Trophoblast cell (in vitro differentiated cells and primary cell): ENCODE data around the gene THADA.

Experiments
- DNase-seq, 2 donors: peaks; one replicate each; pipeline ENCODE4 v3.0.0-alpha.2; 2016
- H2AFZ ChIP-seq: 2 replicates; pipeline ENCODE4 v1.6.1; 2013; ENCODE audit warnings: low read length, moderate library complexity, mild to moderate bottlenecking; ENCODE audit not compliant: insufficient read depth, poor library complexity
- H2AK5ac ChIP-seq: 2 replicates; pipeline ENCODE4 v1.6.1; 2013; ENCODE audit warnings: mild to moderate bottlenecking, low read length
- H2BK120ac ChIP-seq: 2 replicates; pipeline ENCODE4 v1.6.1; 2013; ENCODE audit warnings: low read length, mild to moderate bottlenecking, moderate library complexity; ENCODE audit not compliant: insufficient read depth, poor library complexity
- H2BK12ac ChIP-seq: 2 replicates; pipeline ENCODE4 v1.6.1; 2013; ENCODE audit warnings: mild to moderate bottlenecking, low read length, moderate library complexity
- H2BK5ac ChIP-seq: 2 replicates; pipeline ENCODE4 v1.6.1; 2013; ENCODE audit warnings: low read length, low read depth, moderate library complexity, mild to moderate bottlenecking; ENCODE audit not compliant: poor library complexity
- H3K14ac ChIP-seq: 2 replicates; pipeline ENCODE4 v1.6.1; 2013; ENCODE audit warnings: mild to moderate bottlenecking, low read length
- H3K18ac ChIP-seq: 2 replicates; pipeline ENCODE4 v1.6.1; 2013; ENCODE audit warnings: mild to moderate bottlenecking, low read length
- H3K23ac ChIP-seq: 2 replicates; pipeline ENCODE4 v1.6.1; 2013; ENCODE audit warnings: low read length
- H3K27ac ChIP-seq: 2 replicates; pipeline ENCODE4 v1.5.1; 2013; ENCODE audit warnings: low read depth, mild to moderate bottlenecking, inconsistent platforms, low read length, moderate library complexity
- H3K27me3 ChIP-seq: 2 replicates; pipeline ENCODE4 v1.6.1; 2013; ENCODE audit warnings: inconsistent platforms, mild to moderate bottlenecking, low read length, moderate library complexity; ENCODE audit not compliant: insufficient read depth
- H3K36me3 ChIP-seq, 2 experiments: 1 replicate in 1 of 2; 2 replicates in 1 of 2; pipeline ENCODE4 v1.6.1; 2013; ENCODE audit warnings: low read length in 2 of 2, mild to moderate bottlenecking in 2 of 2, moderate library complexity in 1 of 2; ENCODE audit not compliant: insufficient read depth in 2 of 2, control insufficient read depth in 1 of 2
- H3K4ac ChIP-seq: 2 replicates; pipeline ENCODE4 v1.6.1; 2013; ENCODE audit warnings: low read depth, mild to moderate bottlenecking, low read length, moderate library complexity
- H3K4me1 ChIP-seq, 2 experiments: 1 replicate in 1 of 2; 2 replicates in 1 of 2; pipeline ENCODE4 v1.6.1; 2013; ENCODE audit warnings: low read length in 2 of 2, mild to moderate bottlenecking in 2 of 2, moderate library complexity in 1 of 2; ENCODE audit not compliant: insufficient read depth in 2 of 2, control insufficient read depth in 1 of 2
- H3K4me2 ChIP-seq: 2 replicates; pipeline ENCODE4 v1.6.1; 2013; ENCODE audit warnings: inconsistent platforms, mild to moderate bottlenecking, low read length, moderate library complexity
- H3K4me3 ChIP-seq: 2 replicates; pipeline ENCODE4 v1.5.1; 2013; ENCODE audit warnings: mild to moderate bottlenecking, low read depth, low read length, inconsistent platforms
- H3K79me1 ChIP-seq: one replicate; pipeline ENCODE4 v1.6.1; 2013; ENCODE audit warnings: low read length
- H3K79me2 ChIP-seq: 2 replicates; pipeline ENCODE4 v1.6.1; 2013; ENCODE audit warnings: low read length, mild to moderate bottlenecking; ENCODE audit not compliant: control insufficient read depth, insufficient read depth, poor library complexity
- H3K9ac ChIP-seq: 2 replicates; pipeline ENCODE4 v1.6.1; 2013; ENCODE audit warnings: mild to moderate bottlenecking, low read length
- H3K9me3 ChIP-seq: 2 replicates; pipeline ENCODE4 v1.6.1; 2013; ENCODE audit warnings: low read depth, mild to moderate bottlenecking, control low read depth, inconsistent platforms, low read length; ENCODE audit not compliant: insufficient read depth
- H4K12ac ChIP-seq: 2 replicates; pipeline ENCODE4 v1.6.1; 2013; ENCODE audit warnings: low read depth, mild to moderate bottlenecking, low read length, moderate library complexity
- H4K8ac ChIP-seq: 2 replicates; pipeline ENCODE4 v1.6.1; 2013; ENCODE audit warnings: low read depth, mild to moderate bottlenecking, low read length, moderate library complexity
- H4K91ac ChIP-seq: one replicate; pipeline ENCODE4 v1.6.1; 2013; ENCODE audit warnings: low read depth, mild to moderate bottlenecking, low read length, moderate library complexity
- WGBS: extraction: QIAGEN DNeasy Blood & Tissue Kit; methylation state at CpG from one replicate; pipeline ENCODE4 v1.1.7; 2013; ENCODE audit warnings: missing lambda C conversion rate; ENCODE audit not compliant: insufficient read length, insufficient coverage; ENCODE audit errors: extremely low coverage; 5-methylcytosine and 5-hydroxymethylcytosine counted together

Gene THADA

GRCh38 chr2:43196768-43197587 is 398.9 kb downstream of the THADA start:
- H4K91ac ChIP-seq, result no peak overlapping the region
- no peaks in the 10 kb centered on the region for H3K36me3 ChIP-seq
- H3K14ac ChIP-seq, result no peak overlapping the region
- H3K4me3 ChIP-seq, result no peak overlapping the region
- peak overlapping the region; percentile 1 for H2BK12ac ChIP-seq
- peak overlapping the region; percentile 9 for H2AK5ac ChIP-seq
- no peak overlapping the region for H3K23ac ChIP-seq
- peaks cover 2% of the 10 kb centered on the region for H3K79me2 ChIP-seq
- H2AFZ ChIP-seq, result no peak overlapping the region
- H2BK5ac ChIP-seq, result no peak overlapping the region
- H3K9me3 ChIP-seq, result no peaks in the 10 kb centered on the region
- H3K4me1 ChIP-seq, result peaks cover 27 to 29% of the 10 kb centered on the region in 2 experiments
- no peak overlapping the region for H3K4ac ChIP-seq
- H3K27me3 ChIP-seq, result no peaks in the 10 kb centered on the region
- H3K9ac ChIP-seq, result no peak overlapping the region
- no peak overlapping the region for H4K8ac ChIP-seq
- no CpG with 5 or more reads among the region's 12 CpGs for WGBS
- H4K12ac ChIP-seq, result no peak overlapping the region
- DNase-seq, result no peak
- H3K27ac ChIP-seq, result no peak overlapping the region
- peak overlapping the region; percentile 7 for H3K18ac ChIP-seq
- H3K79me1 ChIP-seq, result peaks cover 23% of the 10 kb centered on the region
- no peak overlapping the region for H3K4me2 ChIP-seq
- no peak overlapping the region for H2BK120ac ChIP-seq

- Histone ChIP-seq H3K4me3 (no peak overlapping the region), H3K14ac (peak overlapping the region; percentile 71), H3K9ac (no peak overlapping the region), H4K12ac (no peak overlapping the region), H3K23ac (no peak overlapping the region), H3K9me3 (no peaks in the 10 kb centered on the region), H2BK5ac (peak overlapping the region; percentile 23), H3K4ac (no peak overlapping the region), H3K79me2 (peaks cover 2% of the 10 kb centered on the region), H3K27ac (no peak overlapping the region), H3K4me1 (peaks cover 16 to 17% of the 10 kb centered on the region in 2 experiments), H4K91ac (peak overlapping the region; percentile 42), H3K36me3 (no peaks in the 10 kb centered on the region), H3K4me2 (no peak overlapping the region), H2AK5ac (peak overlapping the region; percentile 50), H3K79me1 (peaks cover 9% of the 10 kb centered on the region), H2BK12ac (peak overlapping the region; percentile 3), H4K8ac (no peak overlapping the region), H3K27me3 (no peaks in the 10 kb centered on the region), H2BK120ac (peak overlapping the region; percentile 41), H2AFZ (no peak overlapping the region), H3K18ac (peak overlapping the region; percentile 33)
- WGBS, result no CpG with 5 or more reads among the region's 13 CpGs
- DNase-seq, result no peak
These were observed 401.5 kb downstream of the THADA start for GRCh38 chr2:43194121-43194869.

GRCh38 chr2:43193652-43194120 is 402.2 kb downstream of the THADA start:
- no peak for DNase-seq
- Histone ChIP-seq H3K27me3 (no peaks in the 10 kb centered on the region), H4K91ac (peak overlapping the region; percentile 26), H3K23ac (no peak overlapping the region), H3K27ac (no peak overlapping the region), H2BK120ac (peak overlapping the region; percentile 37), H3K9ac (no peak overlapping the region), H3K36me3 (no peaks in the 10 kb centered on the region), H3K4me2 (no peak overlapping the region), H3K4ac (no peak overlapping the region), H2BK5ac (no peak overlapping the region), H3K14ac (peak overlapping the region; percentile 68), H3K9me3 (no peaks in the 10 kb centered on the region), H3K4me1 (peaks cover 16 to 17% of the 10 kb centered on the region in 2 experiments), H3K79me1 (peaks cover 9% of the 10 kb centered on the region), H4K8ac (no peak overlapping the region), H2BK12ac (no peak overlapping the region), H3K18ac (no peak overlapping the region), H4K12ac (no peak overlapping the region), H3K4me3 (no peak overlapping the region), H3K79me2 (peaks cover 2% of the 10 kb centered on the region), H2AK5ac (peak overlapping the region; percentile 50), H2AFZ (no peak overlapping the region)
- WGBS, result no CpG with 5 or more reads among the region's 4 CpGs

GRCh38 chr2:43192744-43193651 is 402.8 kb downstream of the THADA start:
- Histone ChIP-seq H4K8ac (no peak overlapping the region), H4K12ac (no peak overlapping the region), H3K27ac (no peak overlapping the region), H2BK12ac (peak overlapping the region; percentile 2), H2AFZ (no peak overlapping the region), H3K36me3 (no peaks in the 10 kb centered on the region), H3K14ac (peak overlapping the region; percentile 34), H3K18ac (no peak overlapping the region), H3K79me2 (peaks cover 2% of the 10 kb centered on the region), H3K23ac (no peak overlapping the region), H3K9me3 (no peaks in the 10 kb centered on the region), H3K4ac (no peak overlapping the region), H3K4me1 (peaks cover 16 to 17% of the 10 kb centered on the region in 2 experiments), H3K9ac (no peak overlapping the region), H3K4me3 (no peak overlapping the region), H2BK5ac (no peak overlapping the region), H3K4me2 (no peak overlapping the region), H3K79me1 (peaks cover 7% of the 10 kb centered on the region), H3K27me3 (no peaks in the 10 kb centered on the region), H2BK120ac (peak overlapping the region; percentile 8), H2AK5ac (peak overlapping the region; percentile 30), H4K91ac (peak overlapping the region; percentile 8)
- DNase-seq, result no peak
- WGBS, result no CpG with 5 or more reads among the region's 12 CpGs
